Tibial nerve (tissue), 4 donors: Measurements from ENCODE around the gene LRP8. TPM values are rescaled to one million over a fixed set of nuclear protein-coding genes. Genes with fewer than 3 reads are reported as not detected.

Source experiments
- DNase-seq, 2 donors: peaks; one replicate each; pipeline ENCODE4 v3.0.0-alpha.2; 2019; ENCODE audit warnings: low spot score in 2 of 2
- H3K27ac ChIP-seq, 4 donors: fragments of 200-600 bp; sonication (generic) in 3 of 4; one replicate each; pipeline ENCODE4 v1.5.1; 2017 to 2019; ENCODE audit warnings: mild to moderate bottlenecking in 1 of 4
- H3K27me3 ChIP-seq, 2 donors: fragments of 200-600 bp; sonication (generic) in 1 of 2; one replicate each; pipeline versions ENCODE4 v1.5.1 to v1.6.0; 2017 to 2019
- H3K36me3 ChIP-seq, 3 donors: fragments of 200-600 bp; sonication (generic); one replicate each; pipeline ENCODE4 v1.5.1; 2018 to 2019
- H3K4me1 ChIP-seq, 4 donors: fragments of 200-600 bp; sonication (generic) in 3 of 4; one replicate each; pipeline ENCODE4 v1.5.1; 2017 to 2019
- H3K4me3 ChIP-seq, 4 donors: fragments of 200-600 bp; sonication (generic) in 3 of 4; one replicate each; pipeline ENCODE4 v1.5.1; 2017 to 2019; ENCODE audit warnings: mild to moderate bottlenecking in 1 of 4, moderate library complexity in 1 of 4
- H3K9me3 ChIP-seq, 4 donors: fragments of 200-600 bp; sonication (generic) in 3 of 4; one replicate each; pipeline ENCODE4 v1.5.1; 2017 to 2019
- CTCF ChIP-seq, 5 experiments: fragments of 200-600 bp in 3 of 5; fragments of 450-650 bp in 2 of 5; sonication (generic) in 3 of 5; IDR thresholded peaks; one replicate each; pipeline ENCODE4 v1.5.1; 2016 to 2019; ENCODE audit warnings: antibody characterized with exemption in 5 of 5, mild to moderate bottlenecking in 3 of 5, moderate library complexity in 2 of 5
- EP300 ChIP-seq, 2 donors: sonication (generic); formaldehyde crosslinking; IDR thresholded peaks; one replicate each; pipeline ENCODE4 v1.6.1; 2017; ENCODE audit warnings: antibody characterized with exemption in 2 of 2, mild to moderate bottlenecking in 1 of 2
- POLR2A ChIP-seq, 2 donors: fragments of 450-650 bp; IDR thresholded peaks; one replicate each; pipeline ENCODE4 v1.6.1; 2017; ENCODE audit warnings: antibody characterized with exemption in 2 of 2, mild to moderate bottlenecking in 2 of 2, moderate library complexity in 2 of 2
- WGBS, 2 donors: methylation state at CpG; one replicate each; pipeline ENCODE4 v1.1.5; 2018; 5-methylcytosine and 5-hydroxymethylcytosine counted together
- total RNA-seq, 4 donors: library from RNA; depleted of rRNA; stranded (reverse); fragments of >200 nt; gene quantifications; one replicate each; pipeline ENCODE4 v1.1.0, GENCODE V29; 2016

LRP8 gene
- total RNA-seq, 4 donors from 2014 or later, result 2.2 to 15.0 (median 2.5) TPM

- 81 to 91% methylated on average over 3 of the region's 3 CpGs for WGBS, 2 donors
- no peaks in the 10 kb centered on the region for H3K27me3 ChIP-seq
- no peaks in the 10 kb centered on the region for H3K9me3 ChIP-seq
- no peak for TF ChIP-seq POLR2A (IDR thresholded peaks at IDR 0.05)
- TF ChIP-seq CTCF (IDR thresholded peaks at IDR 0.05), result no peak
- TF ChIP-seq EP300 (IDR thresholded peaks at IDR 0.05), result no peak
- DNase-seq, result no peak
- H3K4me1 ChIP-seq, result no peaks in the 10 kb centered on the region
- no peak overlapping the region for H3K4me3 ChIP-seq
- H3K36me3 ChIP-seq, result no peaks in the 10 kb centered on the region
- H3K27ac ChIP-seq, result no peak overlapping the region
Measured at GRCh38 chr1:53315046-53315445, 12.8 kb downstream of the LRP8 start.

GRCh38 chr1:53314606-53315005, 13.3 kb downstream of the LRP8 start:
- 93 to 94% methylated on average over 6 to 7 of the region's 7 CpGs for WGBS, 2 donors
- no peak overlapping the region for H3K4me3 ChIP-seq
- DNase-seq, result no peak
- no peaks in the 10 kb centered on the region for H3K4me1 ChIP-seq
- no peaks in the 10 kb centered on the region for H3K27me3 ChIP-seq
- H3K27ac ChIP-seq, result no peak overlapping the region
- no peaks in the 10 kb centered on the region for H3K36me3 ChIP-seq
- no peaks in the 10 kb centered on the region for H3K9me3 ChIP-seq
- TF ChIP-seq EP300 (IDR thresholded peaks at IDR 0.05), result no peak
- TF ChIP-seq POLR2A (IDR thresholded peaks at IDR 0.05), result no peak
- TF ChIP-seq CTCF (IDR thresholded peaks at IDR 0.05), result no peak

GRCh38 chr1:53314096-53314495, 13.8 kb downstream of the LRP8 start:
- TF ChIP-seq CTCF (IDR thresholded peaks at IDR 0.05) (no peak), POLR2A (IDR thresholded peaks at IDR 0.05) (no peak), EP300 (IDR thresholded peaks at IDR 0.05) (no peak)
- Histone ChIP-seq H3K4me3 (no peak overlapping the region), H3K27me3 (no peaks in the 10 kb centered on the region), H3K4me1 (no peaks in the 10 kb centered on the region), H3K27ac (no peak overlapping the region), H3K36me3 (no peaks in the 10 kb centered on the region), H3K9me3 (no peaks in the 10 kb centered on the region)
- no peak for DNase-seq
- 88 to 95% methylated on average over 7 of the region's 7 CpGs for WGBS, 2 donors

- WGBS, 2 donors, result 94 to 96% methylated on average over 5 of the region's 5 CpGs
- no peak for DNase-seq
- Histone ChIP-seq H3K9me3 (no peaks in the 10 kb centered on the region), H3K27ac (no peak overlapping the region), H3K36me3 (no peaks in the 10 kb centered on the region), H3K27me3 (no peaks in the 10 kb centered on the region), H3K4me3 (no peak overlapping the region), H3K4me1 (no peaks in the 10 kb centered on the region)
- no peak for TF ChIP-seq EP300 (IDR thresholded peaks at IDR 0.05)
- TF ChIP-seq CTCF (IDR thresholded peaks at IDR 0.05), result no peak
- no peak for TF ChIP-seq POLR2A (IDR thresholded peaks at IDR 0.05)
Measured at GRCh38 chr1:53313556-53313955, 14.3 kb downstream of the LRP8 start.

GRCh38 chr1:53311702-53312305, 16.1 kb downstream of the LRP8 start:
- H3K4me3 ChIP-seq, result no peak overlapping the region
- no peaks in the 10 kb centered on the region for H3K36me3 ChIP-seq
- TF ChIP-seq CTCF (IDR thresholded peaks at IDR 0.05), result no peak
- no peak for TF ChIP-seq EP300 (IDR thresholded peaks at IDR 0.05)
- TF ChIP-seq POLR2A (IDR thresholded peaks at IDR 0.05), result no peak
- no peaks in the 10 kb centered on the region for H3K27me3 ChIP-seq
- H3K4me1 ChIP-seq, result no peaks in the 10 kb centered on the region
- no peaks in the 10 kb centered on the region for H3K9me3 ChIP-seq
- H3K27ac ChIP-seq, result no peak overlapping the region
- no peak for DNase-seq
- 58 to 62% methylated on average over 11 of the region's 11 CpGs for WGBS, 2 donors
